CD4-positive, alpha-beta T cell treated with Interleukin-6 at 100 ng/mL for 8 hours (primary cell): ENCODE data around the gene ANKRD45.
"Not testable (repeated sequence)": the region's sequence is repeated elsewhere in the genome, so short reads cannot be mapped to it uniquely, and the experiment has no call there.

Experiments used
- DNase-seq: peaks from one replicate; pipeline ENCODE4 v3.0.0-alpha.2; 2020; ENCODE audit warnings: mixed read lengths, low spot score

ANKRD45 gene, protein sequence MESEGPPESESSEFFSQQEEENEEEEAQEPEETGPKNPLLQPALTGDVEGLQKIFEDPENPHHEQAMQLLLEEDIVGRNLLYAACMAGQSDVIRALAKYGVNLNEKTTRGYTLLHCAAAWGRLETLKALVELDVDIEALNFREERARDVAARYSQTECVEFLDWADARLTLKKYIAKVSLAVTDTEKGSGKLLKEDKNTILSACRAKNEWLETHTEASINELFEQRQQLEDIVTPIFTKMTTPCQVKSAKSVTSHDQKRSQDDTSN

DNA sequence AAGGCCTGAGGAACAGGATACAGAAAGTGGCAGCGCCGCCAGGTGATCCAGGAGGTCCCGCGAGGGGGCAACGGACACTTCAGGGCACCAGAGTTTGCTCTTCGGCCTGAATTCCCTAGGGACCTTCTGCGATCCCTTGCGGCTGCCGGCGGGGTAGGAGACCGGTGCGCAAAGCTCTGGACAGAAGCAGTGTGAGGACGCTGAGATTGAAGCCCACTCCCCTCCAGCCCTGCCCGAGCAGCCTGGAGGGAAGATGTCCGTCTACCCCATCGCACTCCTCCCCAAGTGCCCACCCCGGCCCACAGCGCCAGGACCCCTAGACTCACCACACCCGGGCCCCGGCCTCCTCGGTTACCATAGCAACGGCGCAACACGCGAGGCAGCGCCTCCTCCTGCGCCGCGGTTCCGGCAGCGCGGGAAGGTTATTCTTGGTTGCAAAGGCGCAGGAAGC is at the start of gene ANKRD45:
ANKRD45 (minus strand) TSS at position 361 of the 451 bp plus-strand sequence. CDS start 10,433 bp downstream, outside the sequence.
- DNase-seq = no peak

DNA sequence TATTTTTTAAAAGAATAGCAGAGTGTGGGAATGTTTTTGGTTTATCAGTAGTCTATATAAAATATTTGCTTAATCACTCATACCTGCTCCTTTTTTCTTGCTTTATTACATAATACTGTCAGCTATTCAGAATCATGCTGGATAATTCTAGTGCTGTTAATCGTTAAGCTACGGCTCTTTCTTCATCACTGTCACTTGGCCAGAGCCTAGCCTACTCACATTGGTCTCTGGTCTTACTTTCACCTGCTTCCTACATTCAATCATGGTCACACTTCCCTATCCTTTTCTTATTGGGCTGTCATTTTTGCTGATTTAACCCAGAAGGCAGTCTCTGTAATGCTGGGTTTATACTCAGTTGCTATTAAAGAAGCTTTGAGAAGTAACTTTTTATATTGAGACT is 47.6 kb upstream of the ANKRD45 start:
- no peak for DNase-seq

DNA sequence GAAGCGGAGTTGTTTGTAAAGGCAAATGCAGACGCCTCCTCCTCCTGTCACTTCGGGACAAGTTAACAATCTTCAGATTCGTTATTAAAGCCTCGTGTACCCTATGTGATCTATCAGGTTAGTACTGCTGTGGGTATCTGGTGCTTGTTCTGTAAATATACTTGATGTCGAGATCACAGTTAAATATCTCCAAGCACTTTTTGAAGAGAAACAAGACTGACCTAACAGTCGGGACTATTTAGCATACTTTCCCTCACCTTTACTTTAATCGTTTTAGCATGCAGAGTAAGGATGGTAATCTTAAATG is 45.8 kb upstream of the ANKRD45 start:
- DNase-seq = peak; percentile 11

DNA sequence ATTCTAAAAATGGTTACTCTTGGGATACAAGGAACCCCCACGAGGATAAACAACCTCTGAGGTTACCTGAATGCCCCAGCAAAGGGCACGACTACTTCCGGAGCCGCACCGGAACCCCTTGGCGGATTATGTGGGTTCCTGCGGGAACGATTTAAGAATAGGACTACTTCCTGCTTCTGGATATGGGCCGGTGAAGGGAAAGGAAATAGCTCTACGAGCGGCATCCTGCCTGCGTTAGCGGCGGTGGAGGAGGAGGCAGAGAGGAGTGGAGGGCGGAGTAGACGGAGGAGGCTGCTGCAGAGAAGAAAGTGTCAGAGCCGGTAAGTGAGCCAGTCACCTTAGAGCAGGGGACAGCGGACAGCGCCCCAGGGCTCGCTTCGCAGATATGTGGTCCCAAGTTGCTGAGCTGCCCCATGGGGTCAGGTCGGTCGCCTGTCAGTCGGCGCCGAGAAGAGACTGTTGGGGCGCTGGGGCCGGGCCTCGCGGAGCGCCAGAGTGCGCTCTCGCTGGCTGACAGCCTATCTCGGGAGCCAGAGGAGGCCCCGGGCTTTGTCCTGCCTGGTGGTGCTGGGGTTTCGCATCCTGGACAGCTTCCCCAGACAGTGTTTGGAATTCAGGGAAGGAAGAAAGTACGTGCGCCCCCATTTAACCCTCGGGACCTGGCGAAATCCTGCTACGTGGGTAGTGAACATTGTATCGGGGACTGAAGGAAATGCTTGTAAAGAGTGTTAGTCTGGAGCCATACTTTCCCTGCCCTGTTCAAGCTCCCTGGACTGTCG is 45.3 kb upstream of the ANKRD45 start, which contains the start of gene KLHL20:
KLHL20 (plus strand) TSS at position 223 of the 779 bp plus-strand sequence. CDS start 1,063 bp downstream, outside the sequence.
- DNase-seq = peak; percentile 86

DNA sequence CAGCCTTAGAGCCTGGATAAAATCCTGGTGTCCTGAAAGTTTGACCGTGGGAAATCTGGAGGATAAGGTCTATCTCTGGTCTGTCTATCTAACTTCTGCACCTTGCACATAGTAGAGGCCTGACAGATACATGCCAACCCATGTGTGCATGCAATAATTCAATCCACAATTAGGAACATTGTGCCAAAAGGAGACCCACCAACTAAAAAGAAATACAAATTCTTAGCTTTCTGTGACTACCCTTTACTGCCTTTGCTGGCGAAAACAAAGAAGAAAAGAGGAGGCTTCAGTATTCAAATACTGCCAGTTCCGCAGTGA is 44.7 kb upstream of the ANKRD45 start:
- DNase-seq = no peak

DNA sequence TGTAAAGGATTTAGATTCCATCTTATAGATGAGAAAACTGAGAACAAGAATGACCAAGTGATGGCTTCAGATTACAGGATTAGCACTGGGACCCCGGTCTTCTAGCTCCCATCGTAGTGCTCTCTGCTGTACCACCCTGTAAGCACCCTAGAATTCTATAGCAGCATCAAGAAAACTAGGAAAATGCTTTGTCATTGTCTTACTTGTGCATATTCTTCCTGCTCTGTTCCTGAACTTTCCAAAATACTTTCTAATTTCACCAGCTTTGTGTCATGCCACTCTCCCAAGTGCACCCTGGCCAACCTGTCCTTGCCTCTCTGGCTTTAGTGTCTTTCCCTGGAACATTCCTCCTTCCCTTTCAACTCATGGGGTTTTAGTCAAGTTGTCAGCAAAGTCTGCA is 39.1 kb upstream of the ANKRD45 start:
- DNase-seq = no peak

DNA sequence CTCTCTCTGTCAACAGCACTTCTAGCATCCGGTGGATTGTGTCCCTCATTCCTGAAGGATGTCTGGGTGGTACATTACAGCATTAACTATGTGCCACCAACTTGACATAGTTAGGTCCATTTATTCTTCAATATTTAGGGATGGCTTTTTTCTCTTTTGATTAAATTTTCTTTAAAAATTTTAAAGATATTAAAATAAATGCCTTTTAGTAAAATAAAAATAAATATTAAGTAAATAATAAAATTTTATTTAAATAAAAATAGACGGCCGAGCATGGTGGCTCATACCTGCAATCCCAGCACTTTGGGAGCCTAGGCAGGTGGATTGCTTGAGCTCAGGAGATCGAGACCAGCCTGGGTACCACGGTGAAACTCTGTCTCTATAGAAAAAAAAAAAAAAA is 35.5 kb upstream of the ANKRD45 start:
- DNase-seq = no peak

DNA sequence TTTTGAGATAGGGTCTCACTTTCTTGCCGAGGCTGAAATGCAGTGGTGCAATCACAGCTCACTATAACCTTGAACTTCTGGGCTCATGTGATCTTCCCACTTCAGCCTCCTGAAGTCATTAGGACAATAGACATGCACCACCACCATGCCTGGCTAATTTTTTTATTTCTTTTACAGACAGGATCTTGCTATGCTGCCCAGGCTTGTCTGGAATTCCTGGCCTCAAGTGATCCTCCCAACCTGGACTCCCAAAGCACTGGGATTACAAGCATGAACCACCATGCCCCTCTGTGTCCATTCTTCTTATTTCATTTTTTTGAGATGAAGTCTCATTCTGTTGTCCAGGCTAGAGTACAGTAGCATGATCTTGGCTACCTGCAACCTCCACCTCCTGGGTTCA is 33.1 kb upstream of the ANKRD45 start:
- DNase-seq = no peak

DNA sequence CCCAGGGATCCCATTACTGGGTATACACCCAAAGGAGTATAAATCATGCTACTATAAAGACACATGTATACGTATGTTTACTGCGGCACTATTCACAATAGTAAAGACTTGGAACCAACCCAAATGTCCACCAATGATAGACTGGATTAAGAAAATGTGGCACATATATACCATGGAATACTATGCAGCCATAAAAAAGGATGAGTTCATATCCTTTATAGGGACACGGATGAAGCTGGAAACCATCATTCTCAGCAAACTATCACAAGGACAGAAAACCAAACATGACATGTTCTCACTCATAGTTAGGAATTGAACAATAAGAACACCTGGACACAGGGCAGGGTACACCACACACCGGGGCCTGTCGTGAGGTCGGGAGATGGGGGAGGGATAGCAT is 31.6 kb upstream of the ANKRD45 start:
- DNase-seq = not testable (repeated sequence)

DNA sequence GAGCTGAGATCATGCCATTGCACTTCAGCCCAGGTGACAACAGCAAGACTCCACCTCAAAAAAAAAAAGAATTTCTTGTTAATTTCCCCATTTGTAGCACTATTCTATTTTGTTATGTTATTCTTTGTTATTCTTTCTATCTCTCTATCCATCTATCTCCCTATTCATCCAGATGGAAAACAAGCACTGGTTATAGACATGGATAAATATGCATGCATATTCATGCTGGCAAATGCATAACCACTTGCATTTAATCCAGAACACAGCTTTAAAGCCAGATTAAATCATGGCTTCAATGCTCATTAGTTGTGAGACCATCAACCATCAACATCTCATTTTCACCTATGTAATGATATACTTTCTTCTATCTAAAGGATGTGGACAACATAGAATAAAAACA is 23.6 kb upstream of the ANKRD45 start:
- DNase-seq = no peak

DNA sequence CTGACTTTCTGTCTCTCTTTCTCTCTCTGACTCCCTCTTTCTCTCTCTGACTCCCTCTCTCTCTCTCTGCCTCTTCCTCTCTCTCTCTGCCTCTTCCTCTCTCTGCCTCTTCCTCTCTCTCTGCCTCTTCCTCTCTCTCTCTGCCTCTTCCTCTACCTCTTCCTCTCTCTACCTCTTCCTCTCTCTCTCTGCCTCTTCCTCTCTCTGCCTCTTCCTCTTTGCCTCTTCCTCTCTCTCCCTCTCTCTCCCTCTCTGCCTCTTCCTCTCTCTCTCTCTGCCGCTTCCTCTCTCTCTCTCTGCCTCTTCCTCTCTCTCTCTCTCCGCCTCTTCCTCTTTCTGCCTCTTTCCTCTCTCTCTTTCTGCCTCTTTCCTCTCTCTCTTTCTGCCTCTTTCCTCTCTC is 18.6 kb upstream of the ANKRD45 start:
- no peak for DNase-seq

DNA sequence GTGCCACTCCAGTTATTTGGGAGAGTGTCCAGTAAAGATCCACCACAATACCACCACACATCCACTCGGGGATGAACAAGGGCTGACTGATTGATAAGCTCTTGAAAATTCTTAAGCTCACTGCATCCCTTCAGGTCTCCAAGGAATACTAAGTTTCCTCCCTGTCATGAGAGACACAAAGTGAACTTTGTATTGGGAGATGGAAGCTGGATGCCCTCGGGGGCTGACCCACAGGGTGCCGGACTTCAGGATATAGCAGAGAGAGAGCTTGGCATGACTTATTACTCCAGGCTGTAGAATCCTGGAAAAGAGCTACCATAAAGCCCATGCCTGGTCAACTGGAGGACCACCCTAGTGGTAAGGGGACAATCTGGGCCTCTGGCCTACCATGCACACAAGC is 15.5 kb upstream of the ANKRD45 start:
- DNase-seq = not testable (repeated sequence)

DNA sequence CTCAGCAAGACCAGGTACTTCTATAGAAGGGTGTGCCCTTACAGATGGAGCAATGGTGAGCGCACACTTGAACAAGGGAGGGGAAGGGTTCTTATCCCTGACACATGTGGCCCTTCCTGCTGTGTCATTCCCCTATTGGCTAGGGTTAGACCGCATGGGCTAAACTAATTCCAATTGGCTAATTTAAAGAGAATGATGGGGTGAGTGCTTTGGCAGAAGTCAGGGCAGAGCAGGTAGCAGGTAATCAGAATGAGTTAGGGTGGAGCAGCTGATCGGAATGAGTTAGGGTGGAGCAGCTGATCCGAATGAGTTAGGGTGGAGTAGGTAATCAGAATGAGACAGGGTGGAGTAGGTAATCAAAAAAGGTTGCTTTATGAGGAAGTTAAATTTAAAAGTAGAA is 14.2 kb upstream of the ANKRD45 start:
- not testable (repeated sequence) for DNase-seq

DNA sequence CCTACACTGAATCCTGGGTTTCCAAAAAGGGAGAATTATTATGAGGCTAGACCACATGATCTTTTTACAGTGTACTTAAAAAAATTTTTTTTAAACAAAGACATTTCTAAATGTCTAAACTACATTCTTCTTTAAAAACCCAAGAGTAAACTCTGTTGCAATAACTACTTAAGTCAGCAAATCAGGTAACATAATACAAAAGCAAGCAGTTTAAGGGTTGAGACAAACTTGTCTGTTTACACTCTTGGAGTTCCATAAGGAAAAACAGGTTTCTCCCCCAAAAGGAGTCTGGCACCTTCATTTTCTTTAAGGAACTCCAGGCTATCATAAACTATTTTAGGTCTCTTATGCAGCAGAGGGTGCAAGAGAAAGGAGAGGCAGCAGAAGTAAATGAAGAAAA is 12.5 kb upstream of the ANKRD45 start:
- no peak for DNase-seq

DNA sequence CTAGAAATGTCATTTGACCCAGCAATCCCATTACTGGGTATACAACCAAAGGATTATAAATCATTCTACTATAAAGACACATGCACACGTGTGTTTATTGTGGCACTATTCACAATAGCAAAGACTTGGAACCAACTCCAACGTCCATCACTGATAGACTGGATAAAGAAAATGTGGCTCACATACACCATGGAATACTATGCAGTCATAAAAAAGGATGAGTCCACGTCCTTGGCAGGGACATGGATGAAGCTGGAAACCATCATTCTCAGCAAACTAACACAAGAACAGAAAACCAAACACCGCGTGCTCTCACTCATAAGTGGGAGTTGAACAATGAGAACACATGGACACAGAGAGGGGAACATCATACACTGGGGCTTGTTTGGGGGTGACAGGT is 10.5 kb upstream of the ANKRD45 start:
- DNase-seq = not testable (repeated sequence)

DNA sequence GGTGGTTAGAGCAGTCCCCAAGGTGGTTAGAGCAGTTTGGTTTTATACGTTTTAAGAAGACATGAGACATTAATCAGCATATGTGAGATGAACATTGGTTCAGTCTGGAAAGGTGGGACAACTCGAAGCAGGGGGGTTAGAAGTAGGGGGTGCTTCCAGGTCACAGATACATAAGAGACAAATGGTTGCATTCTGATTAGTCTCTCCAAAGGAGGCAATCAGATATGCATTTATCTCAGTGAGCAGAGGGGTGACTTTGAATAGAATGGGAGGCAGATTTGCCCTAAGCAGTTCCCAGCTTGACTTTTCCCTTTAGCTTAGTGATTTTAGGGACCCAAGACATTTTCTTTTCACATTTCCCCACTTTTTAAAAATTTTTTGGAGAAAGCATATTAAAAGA is 4.8 kb upstream of the ANKRD45 start:
- DNase-seq = not testable (repeated sequence)

DNA sequence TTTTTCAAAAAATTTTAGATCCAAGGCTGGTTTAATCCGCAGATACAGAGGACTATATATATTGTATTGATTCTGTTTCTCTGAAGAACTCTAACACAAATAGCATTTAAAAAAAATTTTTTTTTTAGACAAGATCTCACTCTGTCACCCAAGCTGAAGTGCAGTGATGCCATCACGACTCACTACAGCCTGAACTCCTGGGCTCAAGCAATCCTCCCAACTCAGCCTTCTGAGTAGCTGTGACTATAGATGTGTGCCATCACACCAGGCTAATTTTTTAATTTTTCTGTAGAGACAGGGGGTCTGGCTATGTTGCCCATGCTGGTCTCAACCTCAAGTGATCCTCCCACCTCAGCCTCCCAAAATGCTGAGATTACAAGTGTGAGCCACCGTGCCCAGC is 3.0 kb downstream of the ANKRD45 start:
- no peak for DNase-seq

DNA sequence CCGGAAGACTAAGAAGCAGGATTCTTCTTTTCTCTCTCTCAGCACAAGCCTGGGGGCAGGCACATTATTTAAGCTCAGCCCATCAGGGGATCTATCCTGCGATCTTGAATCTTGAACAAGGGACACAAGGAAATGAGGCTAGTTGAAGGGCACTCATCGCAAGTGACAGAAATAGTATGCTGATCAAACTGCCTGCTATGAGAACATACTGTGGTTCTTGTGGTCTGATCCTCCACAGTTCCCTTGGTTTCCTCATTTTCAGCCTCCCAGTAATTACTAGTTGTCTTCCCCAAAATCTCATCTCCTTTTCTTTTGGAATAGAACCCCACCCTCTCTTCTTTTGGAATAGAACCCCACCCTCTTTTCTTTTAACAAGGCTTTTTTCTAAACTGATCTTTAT is 6.5 kb downstream of the ANKRD45 start:
- no peak for DNase-seq

DNA sequence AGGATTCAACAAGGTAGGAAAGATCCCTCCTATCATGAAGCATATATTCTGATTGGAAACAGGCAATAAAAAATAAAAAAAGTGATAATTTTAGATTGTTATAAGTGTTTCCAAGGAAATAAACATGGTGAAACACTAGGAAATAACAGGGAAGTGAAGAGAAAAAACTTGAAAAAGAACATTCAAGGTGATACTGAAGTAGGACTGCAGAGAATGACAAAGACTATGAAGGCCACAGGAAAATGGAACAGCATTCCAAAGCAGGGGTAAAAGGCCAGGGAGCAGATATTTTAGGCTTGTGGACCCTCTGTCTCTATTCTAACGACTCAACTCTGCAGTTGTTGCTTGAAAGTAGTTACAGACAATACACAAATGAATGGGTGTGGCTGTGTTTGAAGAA is 7.9 kb downstream of the ANKRD45 start:
- no peak for DNase-seq

DNA sequence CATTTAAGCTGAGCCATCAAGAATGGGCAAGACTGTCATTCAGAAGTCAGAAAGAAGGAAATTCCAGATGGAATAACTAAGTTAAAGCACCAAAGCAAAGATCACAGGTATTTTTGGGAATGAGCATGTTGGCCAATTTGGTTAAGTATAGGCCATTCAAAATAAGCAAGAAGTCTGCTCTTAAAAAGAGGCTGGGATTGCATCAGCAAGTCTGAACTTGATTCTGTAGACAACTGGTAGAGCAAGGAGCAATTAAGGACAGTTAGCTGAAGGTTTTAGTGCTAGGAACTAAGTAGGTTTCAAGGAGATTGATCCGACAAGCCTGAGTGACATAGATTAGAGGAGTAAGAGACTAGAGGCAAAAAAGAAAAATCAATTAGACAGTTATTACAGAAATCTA is 8.4 kb downstream of the ANKRD45 start:
- no peak for DNase-seq

DNA sequence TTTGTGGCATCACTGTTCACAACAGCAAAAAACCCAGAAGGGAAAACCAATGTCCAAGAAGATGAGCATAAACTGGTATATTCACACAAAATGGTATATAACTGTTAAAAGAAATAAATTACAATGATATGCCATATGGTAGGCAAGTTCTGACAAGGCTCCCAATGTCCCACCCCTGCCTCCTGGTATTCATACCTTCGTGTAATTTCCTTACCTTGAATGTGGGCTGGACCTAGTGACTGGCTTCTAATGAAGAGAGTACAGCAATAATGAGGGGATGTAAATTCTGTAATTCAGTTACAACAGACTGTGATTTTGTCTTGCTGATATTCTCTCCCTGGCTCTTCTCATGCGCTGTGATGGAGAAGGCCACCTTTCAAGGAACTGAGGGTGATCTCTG is 9.3 kb downstream of the ANKRD45 start:
- no peak for DNase-seq

DNA sequence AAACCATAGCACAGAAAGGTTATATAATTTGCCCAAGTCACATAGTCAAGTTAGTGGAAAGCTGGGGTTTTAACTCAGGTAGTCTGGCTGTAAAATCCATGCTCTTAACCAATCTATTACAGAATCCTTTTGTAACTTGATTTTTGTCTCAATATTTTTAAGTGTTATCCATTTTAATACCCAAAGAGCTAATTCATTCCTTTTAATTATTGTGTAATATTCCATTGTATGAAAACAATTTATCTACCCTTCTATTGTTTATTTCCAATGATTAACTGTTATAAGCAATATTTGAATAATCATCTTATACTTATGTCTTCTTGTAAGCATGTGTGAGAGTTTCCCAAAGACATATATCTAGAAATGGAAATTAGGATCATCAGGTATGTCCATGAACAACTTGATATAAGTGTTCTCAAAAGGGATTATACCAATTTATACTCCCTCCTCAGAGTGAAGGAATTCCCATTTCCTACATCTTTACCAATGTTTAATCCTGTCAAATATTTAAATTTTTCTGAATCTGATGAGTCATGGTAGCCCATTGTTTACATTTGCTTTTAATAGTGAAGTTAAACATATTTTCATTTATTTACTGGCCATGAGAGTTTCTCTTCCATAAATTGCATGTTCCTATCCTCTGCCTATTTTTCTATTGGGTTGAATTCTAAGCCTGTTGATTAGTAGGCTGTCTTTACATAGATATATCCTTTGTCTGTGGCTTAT is 20.6 kb downstream of the ANKRD45 start:
- DNase-seq = no peak

DNA sequence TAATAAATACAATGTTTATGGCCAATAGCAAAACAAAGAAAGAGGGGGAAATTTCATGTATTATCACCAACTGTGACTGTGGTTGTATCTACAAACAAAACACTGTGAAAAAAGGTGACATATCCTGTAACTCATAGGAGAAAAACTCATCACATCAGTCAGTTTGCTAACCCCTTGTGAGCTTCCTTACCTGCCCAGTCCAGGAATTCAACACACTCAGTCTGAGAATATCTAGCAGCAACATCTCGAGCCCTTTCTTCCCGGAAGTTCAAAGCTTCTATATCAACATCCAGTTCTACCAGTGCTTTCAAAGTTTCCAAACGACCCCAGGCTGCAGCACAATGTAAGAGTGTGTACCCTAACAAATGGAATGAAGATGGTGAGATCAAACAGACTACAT is 23.0 kb downstream of the ANKRD45 start:
- no peak for DNase-seq
